ENCODE results near the gene PRIMPOL. TPM values are rescaled to one million over a fixed set of nuclear protein-coding genes. Genes with fewer than 3 reads are reported as not detected.
"Not testable (repeated sequence)": the region's sequence is repeated elsewhere in the genome, so short reads cannot be mapped to it uniquely, and the experiment has no call there.

The PRIMPOL gene
- total and polyA plus RNA-seq, 8 donors, result 11.5 to 88.8 (median 22.3) TPM

DNA sequence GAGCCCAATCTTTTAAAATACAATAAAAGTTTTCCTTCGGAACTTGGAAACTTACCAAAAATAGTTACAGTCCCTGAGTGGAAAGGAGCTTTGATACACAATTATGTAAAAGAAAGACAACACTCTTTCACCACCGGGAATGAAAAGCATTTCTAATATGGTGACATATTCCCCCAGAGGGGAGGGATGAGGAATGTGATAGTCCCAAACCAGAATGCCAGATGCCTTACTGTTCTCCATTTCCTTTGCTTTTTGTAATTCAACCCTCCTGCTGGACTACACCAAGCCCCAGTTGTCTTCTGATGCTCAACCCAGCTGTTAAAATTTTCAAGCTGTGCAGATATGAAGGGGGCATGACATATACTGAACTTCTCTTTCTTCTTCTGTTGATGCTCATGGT lies 4.1 kb downstream of the PRIMPOL start:
- Histone ChIP-seq H3K27ac (no peak overlapping the region), H3K4me1 (peaks cover 7 to 22% (median 12%) of the 10 kb centered on the region in 4 donors), H3K27me3 (no peaks in the 10 kb centered on the region), H3K4me3 (no peak overlapping the region), H3K9me3 (no peaks in the 10 kb centered on the region), H3K36me3 (peaks cover 0 to 26% (median 5%) of the 10 kb centered on the region in 4 donors)
- intact Hi-C loops (cut with DNase I; ENCODE audit: low total_unique reads), result no loop called here
- 20 to 34% (median 32%) methylated on average over 2 of the region's 2 CpGs for WGBS, 5 donors
- no peak for DNase-seq
- TF ChIP-seq, protein P1, sequence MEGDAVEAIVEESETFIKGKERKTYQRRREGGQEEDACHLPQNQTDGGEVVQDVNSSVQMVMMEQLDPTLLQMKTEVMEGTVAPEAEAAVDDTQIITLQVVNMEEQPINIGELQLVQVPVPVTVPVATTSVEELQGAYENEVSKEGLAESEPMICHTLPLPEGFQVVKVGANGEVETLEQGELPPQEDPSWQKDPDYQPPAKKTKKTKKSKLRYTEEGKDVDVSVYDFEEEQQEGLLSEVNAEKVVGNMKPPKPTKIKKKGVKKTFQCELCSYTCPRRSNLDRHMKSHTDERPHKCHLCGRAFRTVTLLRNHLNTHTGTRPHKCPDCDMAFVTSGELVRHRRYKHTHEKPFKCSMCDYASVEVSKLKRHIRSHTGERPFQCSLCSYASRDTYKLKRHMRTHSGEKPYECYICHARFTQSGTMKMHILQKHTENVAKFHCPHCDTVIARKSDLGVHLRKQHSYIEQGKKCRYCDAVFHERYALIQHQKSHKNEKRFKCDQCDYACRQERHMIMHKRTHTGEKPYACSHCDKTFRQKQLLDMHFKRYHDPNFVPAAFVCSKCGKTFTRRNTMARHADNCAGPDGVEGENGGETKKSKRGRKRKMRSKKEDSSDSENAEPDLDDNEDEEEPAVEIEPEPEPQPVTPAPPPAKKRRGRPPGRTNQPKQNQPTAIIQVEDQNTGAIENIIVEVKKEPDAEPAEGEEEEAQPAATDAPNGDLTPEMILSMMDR (IDR thresholded peaks at IDR 0.05), result no peak
- TF ChIP-seq POLR2AphosphoS5 (IDR thresholded peaks at IDR 0.05), result no peak
- TF ChIP-seq POLR2A (IDR thresholded peaks at IDR 0.05), result no peak
- no peak for TF ChIP-seq EP300 (IDR thresholded peaks at IDR 0.05)

GRCh38 chr4:184655889-184656869 lies 6.6 kb downstream of the PRIMPOL start:
- H3K4me3 ChIP-seq, result no peak overlapping the region
- intact Hi-C loops (cut with DNase I; ENCODE audit: low total_unique reads), result no loop called here
- no peak for DNase-seq
- no peak overlapping the region for H3K27ac ChIP-seq
- 93 to 97% (median 95%) methylated on average over 8 of the region's 8 CpGs for WGBS, 5 donors
- no peaks in the 10 kb centered on the region for H3K27me3 ChIP-seq
- no peaks in the 10 kb centered on the region for H3K9me3 ChIP-seq
- TF ChIP-seq EP300 (IDR thresholded peaks at IDR 0.05) (no peak), POLR2A (IDR thresholded peaks at IDR 0.05) (no peak), POLR2AphosphoS5 (IDR thresholded peaks at IDR 0.05) (no peak)
- TF ChIP-seq, protein P1 (IDR thresholded peaks at IDR 0.05), result no peak
- H3K4me1 ChIP-seq, result peaks cover 0 to 10% (median 2%) of the 10 kb centered on the region in 4 donors
- peaks cover 3 to 49% (median 24%) of the 10 kb centered on the region in 4 donors for H3K36me3 ChIP-seq

GRCh38 chr4:184657144-184657543 lies 7.6 kb downstream of the PRIMPOL start:
- intact Hi-C loops (cut with DNase I; ENCODE audit: low total_unique reads), result no loop called here
- TF ChIP-seq EP300 (IDR thresholded peaks at IDR 0.05) (no peak), POLR2A (IDR thresholded peaks at IDR 0.05) (no peak), POLR2AphosphoS5 (IDR thresholded peaks at IDR 0.05) (no peak)
- TF ChIP-seq, protein P1 (IDR thresholded peaks at IDR 0.05), result no peak
- DNase-seq, result no peak
- Histone ChIP-seq H3K4me3 (no peak overlapping the region), H3K27ac (no peak overlapping the region), H3K9me3 (no peaks in the 10 kb centered on the region), H3K36me3 (peaks cover 3 to 57% (median 30%) of the 10 kb centered on the region in 4 donors), H3K4me1 (peaks cover 0 to 7% (median 0%) of the 10 kb centered on the region in 4 donors), H3K27me3 (no peaks in the 10 kb centered on the region)
- WGBS, 5 donors, result 85 to 97% (median 89%) methylated on average over 3 of the region's 3 CpGs

DNA sequence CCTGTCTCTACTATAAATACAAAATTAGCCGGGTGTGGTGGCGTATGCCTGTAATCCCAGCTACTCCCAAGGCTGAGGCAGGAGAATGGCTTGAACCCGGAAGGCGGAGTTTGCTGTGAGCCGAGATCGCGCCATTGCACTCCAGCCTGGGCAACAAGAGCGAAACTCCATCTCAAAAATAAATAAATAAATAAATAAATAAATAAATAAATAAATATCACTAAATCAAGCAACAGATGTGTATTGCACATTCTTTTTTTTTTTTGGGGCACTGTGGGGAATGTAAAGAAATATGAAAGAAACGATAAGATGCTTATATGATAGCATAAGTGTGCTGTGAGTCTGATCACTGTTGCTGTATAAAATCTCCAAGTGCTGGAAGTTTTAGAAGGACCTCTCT lies 8.3 kb downstream of the PRIMPOL start:
- DNase-seq; H3K4me3 ChIP-seq; H3K4me1 ChIP-seq; H3K27ac ChIP-seq; H3K27me3 ChIP-seq; H3K9me3 ChIP-seq; intact Hi-C loops (cut with DNase I; ENCODE audit: low total_unique reads): not testable (repeated sequence)
- 95 to 99% (median 98%) methylated on average over 9 of the region's 9 CpGs for WGBS, 5 donors
- H3K36me3 ChIP-seq, result peaks cover 3 to 57% (median 30%) of the 10 kb centered on the region in 4 donors

DNA sequence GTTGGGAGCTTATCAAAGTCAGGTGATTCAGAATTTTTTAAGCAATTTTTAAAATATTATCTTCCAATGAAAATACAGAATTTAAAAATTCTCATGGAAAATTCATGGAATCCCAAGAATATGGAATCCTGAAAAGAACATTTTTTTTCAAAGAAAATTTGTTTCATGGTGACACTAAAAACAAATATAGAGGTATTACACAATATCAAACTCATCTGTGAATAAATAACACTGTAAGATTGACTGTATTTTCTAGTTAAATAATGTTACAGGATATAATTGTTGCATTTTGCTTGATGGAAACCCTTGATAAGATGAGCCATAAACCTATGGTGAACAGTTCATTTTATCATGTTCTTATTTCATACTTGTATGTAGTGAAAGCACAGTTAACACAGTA lies 11.4 kb downstream of the PRIMPOL start:
- intact Hi-C loops (cut with DNase I; ENCODE audit: low total_unique reads), result no loop called here
- no peaks in the 10 kb centered on the region for H3K4me1 ChIP-seq
- H3K9me3 ChIP-seq, result no peaks in the 10 kb centered on the region
- no peaks in the 10 kb centered on the region for H3K27me3 ChIP-seq
- H3K36me3 ChIP-seq, result peaks cover 0 to 63% (median 36%) of the 10 kb centered on the region in 4 donors
- TF ChIP-seq, protein P1 (IDR thresholded peaks at IDR 0.05), result no peak
- no peak for TF ChIP-seq POLR2A (IDR thresholded peaks at IDR 0.05)
- TF ChIP-seq EP300 (IDR thresholded peaks at IDR 0.05), result no peak
- no peak for TF ChIP-seq POLR2AphosphoS5 (IDR thresholded peaks at IDR 0.05)
- no peak overlapping the region for H3K27ac ChIP-seq
- no peak for DNase-seq
- no peak overlapping the region for H3K4me3 ChIP-seq

All from stomach (tissue), 9 donors.